Karpas-422 (cell line): Measurements from ENCODE around the gene NUDT16L1. TPM values are rescaled to one million over a fixed set of nuclear protein-coding genes. Genes with fewer than 3 reads are reported as not detected.

ENCODE experiments used
- DNase-seq: peaks from one replicate; pipeline ENCODE4 v3.0.0-alpha.2; 2015
- H2AFZ ChIP-seq: fragments of 200-600 bp; sonication (generic); 2 replicates; pipeline ENCODE4 v1.6.1; 2014; ENCODE audit warnings: antibody characterized with exemption, low read length, mixed read lengths
- H3K27ac ChIP-seq: fragments of 200-600 bp; sonication (generic); 2 replicates; pipeline ENCODE4 v1.5.1; 2014; ENCODE audit warnings: mild to moderate bottlenecking, low read length, moderate library complexity
- H3K27me3 ChIP-seq: fragments of 200-600 bp; sonication (generic); 2 replicates; pipeline ENCODE4 v1.6.1; 2014; ENCODE audit warnings: low read length, mixed read lengths
- H3K36me3 ChIP-seq: fragments of 200-600 bp; sonication (generic); 2 replicates; pipeline ENCODE4 v1.6.1; 2014; ENCODE audit warnings: low read length, mixed read lengths; ENCODE audit not compliant: insufficient read depth
- H3K4me1 ChIP-seq: fragments of 200-600 bp; sonication (generic); 2 replicates; pipeline ENCODE4 v1.6.1; 2014; ENCODE audit warnings: mild to moderate bottlenecking, low read length, mixed read lengths
- H3K4me2 ChIP-seq: fragments of 200-600 bp; sonication (generic); 2 replicates; pipeline ENCODE4 v1.6.1; 2014; ENCODE audit warnings: low read length, low read depth, mild to moderate bottlenecking; ENCODE audit not compliant: poor library complexity, severe bottlenecking
- H3K4me3 ChIP-seq: fragments of 200-600 bp; sonication (generic); 2 replicates; pipeline ENCODE4 v1.5.1; 2014; ENCODE audit warnings: mild to moderate bottlenecking, antibody characterized with exemption, low read length, mixed read lengths
- H3K79me2 ChIP-seq: fragments of 200-600 bp; sonication (generic); 2 replicates; pipeline ENCODE4 v1.6.1; 2014; ENCODE audit warnings: mild to moderate bottlenecking, low read length, mixed read lengths
- H3K9ac ChIP-seq: fragments of 200-600 bp; sonication (generic); 2 replicates; pipeline ENCODE4 v1.6.0; 2014; ENCODE audit warnings: low read length
- H3K9me2 ChIP-seq: fragments of 200-600 bp; sonication (generic), shearing (Covaris generic); replicated peaks from 2 replicates; pipeline ENCODE4 v1.6.0; 2014; ENCODE audit warnings: mild to moderate bottlenecking, low read length, moderate library complexity; ENCODE audit not compliant: insufficient read depth
- H3K9me3 ChIP-seq: fragments of 300-700, 200-600 bp; sonication (generic); 2 replicates; pipeline ENCODE4 v1.6.1; 2014; ENCODE audit warnings: low read length, mixed read lengths
- H4K20me1 ChIP-seq: fragments of 200-600 bp; sonication (generic); 2 replicates; pipeline ENCODE4 v1.6.1; 2014; ENCODE audit warnings: mild to moderate bottlenecking, antibody characterized with exemption, low read length, low read depth; ENCODE audit not compliant: insufficient read depth
- total RNA-seq: library from RNA; depleted of rRNA; stranded (reverse); fragments of >200 nt; shearing (Covaris generic); gene quantifications from 2 replicates; pipeline ENCODE4 v1.2.3, GENCODE V29; 2014; ENCODE audit warnings: low replicate concordance

Gene NUDT16L1
- total RNA-seq, 1 experiment from 2014 or later = 24.0 TPM

- Histone ChIP-seq H3K9me2 (no peaks in the 10 kb centered on the region), H2AFZ (no peak overlapping the region), H3K27me3 (no peaks in the 10 kb centered on the region), H3K9me3 (no peaks in the 10 kb centered on the region), H3K4me1 (no peaks in the 10 kb centered on the region), H3K9ac (no peak overlapping the region), H3K4me2 (no peak overlapping the region), H3K4me3 (no peak overlapping the region), H4K20me1 (no peaks in the 10 kb centered on the region), H3K36me3 (no peaks in the 10 kb centered on the region), H3K27ac (no peak overlapping the region), H3K79me2 (no peaks in the 10 kb centered on the region)
- DNase-seq = no peak
Measured at GRCh38 chr16:4679156-4679849, 14.1 kb upstream of the NUDT16L1 start.

GRCh38 chr16:4679850-4680636, 13.3 kb upstream of the NUDT16L1 start:
- Histone ChIP-seq H3K9me2 (no peaks in the 10 kb centered on the region), H3K27me3 (no peaks in the 10 kb centered on the region), H3K36me3 (no peaks in the 10 kb centered on the region), H3K79me2 (no peaks in the 10 kb centered on the region), H2AFZ (no peak overlapping the region), H3K4me2 (no peak overlapping the region), H4K20me1 (no peaks in the 10 kb centered on the region), H3K4me3 (no peak overlapping the region), H3K27ac (no peak overlapping the region), H3K9ac (no peak overlapping the region), H3K4me1 (no peaks in the 10 kb centered on the region), H3K9me3 (no peaks in the 10 kb centered on the region)
- DNase-seq = no peak

GRCh38 chr16:4680673-4681470, 12.5 kb upstream of the NUDT16L1 start:
- Histone ChIP-seq H3K4me3 (no peak overlapping the region), H3K9me3 (no peaks in the 10 kb centered on the region), H3K4me1 (no peaks in the 10 kb centered on the region), H3K9ac (no peak overlapping the region), H3K9me2 (no peaks in the 10 kb centered on the region), H3K36me3 (no peaks in the 10 kb centered on the region), H3K79me2 (no peaks in the 10 kb centered on the region), H3K4me2 (no peak overlapping the region), H4K20me1 (no peaks in the 10 kb centered on the region), H3K27me3 (no peaks in the 10 kb centered on the region), H2AFZ (no peak overlapping the region), H3K27ac (no peak overlapping the region)
- DNase-seq = no peak

GRCh38 chr16:4681471-4682083, 11.8 kb upstream of the NUDT16L1 start:
- no peaks in the 10 kb centered on the region for H3K27me3 ChIP-seq
- H4K20me1 ChIP-seq = no peaks in the 10 kb centered on the region
- no peak overlapping the region for H3K4me3 ChIP-seq
- no peak overlapping the region for H2AFZ ChIP-seq
- no peak for DNase-seq
- H3K36me3 ChIP-seq = no peaks in the 10 kb centered on the region
- no peaks in the 10 kb centered on the region for H3K9me2 ChIP-seq
- H3K27ac ChIP-seq = no peak overlapping the region
- no peak overlapping the region for H3K4me2 ChIP-seq
- H3K4me1 ChIP-seq = no peaks in the 10 kb centered on the region
- no peak overlapping the region for H3K9ac ChIP-seq
- no peaks in the 10 kb centered on the region for H3K79me2 ChIP-seq
- no peaks in the 10 kb centered on the region for H3K9me3 ChIP-seq

GRCh38 chr16:4682084-4682591, 11.2 kb upstream of the NUDT16L1 start:
- H3K9me2 ChIP-seq = no peaks in the 10 kb centered on the region
- H3K36me3 ChIP-seq = no peaks in the 10 kb centered on the region
- H3K79me2 ChIP-seq = no peaks in the 10 kb centered on the region
- H3K4me2 ChIP-seq = no peak overlapping the region
- H3K9me3 ChIP-seq = no peaks in the 10 kb centered on the region
- H3K9ac ChIP-seq = no peak overlapping the region
- no peaks in the 10 kb centered on the region for H4K20me1 ChIP-seq
- no peak for DNase-seq
- H3K4me1 ChIP-seq = no peaks in the 10 kb centered on the region
- H2AFZ ChIP-seq = no peak overlapping the region
- H3K27ac ChIP-seq = no peak overlapping the region
- H3K4me3 ChIP-seq = no peak overlapping the region
- no peaks in the 10 kb centered on the region for H3K27me3 ChIP-seq

- Histone ChIP-seq H3K4me3 (no peak overlapping the region), H3K36me3 (no peaks in the 10 kb centered on the region), H3K27me3 (no peaks in the 10 kb centered on the region), H4K20me1 (no peaks in the 10 kb centered on the region), H3K9me3 (no peaks in the 10 kb centered on the region), H2AFZ (no peak overlapping the region), H3K27ac (no peak overlapping the region), H3K9ac (no peak overlapping the region), H3K4me1 (no peaks in the 10 kb centered on the region), H3K79me2 (no peaks in the 10 kb centered on the region), H3K4me2 (no peak overlapping the region), H3K9me2 (no peaks in the 10 kb centered on the region)
- DNase-seq = no peak
Measured at GRCh38 chr16:4682616-4683254, 10.6 kb upstream of the NUDT16L1 start.

- Histone ChIP-seq H3K4me1 (no peaks in the 10 kb centered on the region), H3K27me3 (no peaks in the 10 kb centered on the region), H2AFZ (no peak overlapping the region), H3K9ac (no peak overlapping the region), H3K79me2 (no peaks in the 10 kb centered on the region), H3K4me2 (no peak overlapping the region), H3K9me2 (no peaks in the 10 kb centered on the region), H3K36me3 (no peaks in the 10 kb centered on the region), H4K20me1 (no peaks in the 10 kb centered on the region), H3K9me3 (no peaks in the 10 kb centered on the region), H3K27ac (no peak overlapping the region), H3K4me3 (no peak overlapping the region)
- DNase-seq = no peak
Measured at GRCh38 chr16:4683255-4684057, 9.9 kb upstream of the NUDT16L1 start.
